H4 (cell line): ENCODE measurements around the gene ZNF557. TPM values are rescaled to one million over a fixed set of nuclear protein-coding genes. Genes with fewer than 3 reads are reported as not detected.
A peak's percentile ranks its signal among the peaks of the same experiment; 100 is the strongest.

ENCODE experiments used
- DNase-seq: peaks from one replicate; pipeline ENCODE4 v3.0.0-alpha.2; 2015; ENCODE audit warnings: low spot score
- total RNA-seq: library from RNA; depleted of rRNA; stranded (reverse); fragments of >200 nt; shearing (Covaris generic); gene quantifications from 2 replicates; pipeline ENCODE4 v1.2.3, GENCODE V29; 2014; rRNA removed

Gene ZNF557
- total RNA-seq, 1 experiment from 2014 or later: 17.7 TPM

GRCh38 chr19:7125221-7125620, 55.7 kb downstream of the ZNF557 start:
- DNase-seq: no peak

GRCh38 chr19:7126132-7126531, 56.6 kb downstream of the ZNF557 start:
- DNase-seq: no peak

DNA sequence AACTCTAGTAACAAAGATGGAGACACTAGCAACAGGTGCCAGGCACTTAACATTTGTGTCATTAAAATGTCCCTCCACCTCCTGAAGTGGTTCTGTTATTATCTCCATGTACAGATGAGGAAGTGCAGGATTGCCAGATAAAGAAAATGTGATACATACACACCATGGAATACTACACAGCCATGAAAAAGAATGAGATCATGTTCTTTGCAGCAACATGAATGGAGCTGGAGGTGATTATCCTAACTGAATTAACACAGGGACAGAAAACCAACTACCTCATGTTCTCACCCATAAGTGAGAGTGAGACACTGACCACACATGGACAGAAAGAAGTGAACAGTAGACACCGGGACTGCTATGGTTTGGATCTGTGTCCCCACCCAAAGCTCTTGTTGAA, 60.5 kb downstream of the ZNF557 start:
- DNase-seq: no peak

DNA sequence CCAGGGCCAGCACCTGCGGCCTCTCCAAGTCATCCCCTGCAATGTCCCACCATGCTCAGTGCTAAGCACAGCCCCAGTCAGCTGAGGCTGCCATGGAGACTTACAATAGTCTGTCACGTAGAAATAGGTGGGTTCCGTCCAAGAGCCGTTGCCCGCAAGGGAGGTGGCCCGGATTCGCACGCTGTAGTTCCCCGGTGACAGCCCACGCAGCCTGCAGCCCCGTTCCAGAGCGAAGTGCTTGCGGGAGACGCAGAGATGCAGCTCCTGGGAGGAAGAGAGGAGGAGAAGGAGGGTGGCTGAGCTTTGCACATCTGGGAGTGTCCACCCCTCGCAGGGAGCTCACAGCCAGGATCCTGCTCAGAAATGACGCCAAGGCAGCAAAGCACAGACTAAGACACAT, 62.6 kb downstream of the ZNF557 start:
- DNase-seq: no peak

DNA sequence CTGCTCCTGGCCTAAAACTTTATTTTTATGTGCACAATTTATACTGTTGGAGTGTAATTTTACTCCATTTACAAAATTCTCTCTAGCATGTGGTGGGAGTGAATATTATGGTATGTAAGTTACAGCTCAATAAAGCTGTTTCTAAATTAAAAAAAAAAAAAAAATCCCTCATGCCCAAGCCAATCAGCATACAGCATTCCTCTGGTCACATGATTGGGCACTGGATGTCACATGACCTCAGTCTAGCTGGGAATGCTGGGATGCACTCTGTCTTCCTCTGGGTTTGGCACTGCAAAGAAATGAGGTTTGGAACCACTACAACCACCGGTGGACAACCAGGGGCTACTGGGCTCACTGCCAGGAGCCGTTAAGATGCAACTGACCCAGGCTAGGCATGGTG, 67.6 kb downstream of the ZNF557 start:
- DNase-seq: peak; percentile 72

Other genes with a start within 250 kb of the ZNF557 start
- 32.3 and 36.0 TPM in 2 replicates for gene ADGRE1, start 182.1 kb upstream of the ZNF557 start, total RNA-seq
- not detected in 2 replicates for gene MBD3L2B, start 48.3 kb upstream of the ZNF557 start, total RNA-seq
- gene MBD3L5, start 39.1 kb upstream of the ZNF557 start, total RNA-seq: not detected in 2 replicates
- gene MBD3L4, start 29.5 kb upstream of the ZNF557 start, total RNA-seq: not detected in 2 replicates
- gene MBD3L2, start 20.4 kb upstream of the ZNF557 start, total RNA-seq: not detected in 2 replicates
- not detected in 2 replicates for gene MBD3L3, start 11.0 kb upstream of the ZNF557 start, total RNA-seq
- 3.3 and 3.8 TPM in 2 replicates for gene INSR, start 224.7 kb downstream of the ZNF557 start, total RNA-seq